ENCODE data around the gene IGSF21.

DNA sequence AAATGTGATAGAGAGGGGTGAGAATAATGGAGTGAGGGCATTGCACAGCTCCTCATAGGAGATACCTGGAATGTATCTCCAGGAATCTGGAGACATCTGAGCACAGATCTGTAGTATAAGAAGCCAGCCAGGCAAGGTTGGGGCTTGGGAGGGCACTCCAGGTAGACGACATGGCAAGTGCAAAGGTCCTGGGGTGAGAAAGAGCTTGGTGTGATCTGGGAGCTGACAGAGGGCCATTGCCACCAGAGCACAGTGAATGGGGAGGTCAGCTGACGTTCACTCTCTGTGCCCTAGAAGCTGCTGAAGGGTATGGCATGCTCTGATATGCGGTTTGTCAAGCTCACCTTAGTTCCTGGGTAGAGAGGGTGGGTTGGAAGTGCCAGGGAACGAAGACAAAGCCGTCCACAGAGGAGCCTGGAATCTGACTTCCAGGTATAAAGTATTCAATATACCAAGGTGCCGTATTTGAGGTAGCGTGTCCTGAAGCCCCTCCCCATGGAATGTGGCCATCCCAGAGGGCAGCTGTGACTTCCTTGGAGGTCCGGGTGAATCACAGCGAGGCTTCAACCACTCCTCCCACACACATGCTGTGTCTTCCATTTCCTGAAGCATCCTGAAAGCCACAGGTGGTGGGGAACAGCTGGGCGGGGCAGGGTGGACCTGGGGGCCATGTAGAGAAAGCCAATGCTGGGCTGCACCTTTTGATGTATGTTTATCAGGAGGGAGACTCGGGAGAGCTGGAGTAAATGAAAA lies 190.5 kb downstream of the IGSF21 start:
- TF ChIP-seq POLR2A (IDR thresholded peaks at IDR 0.05) = no peak
- TF ChIP-seq, protein P1, sequence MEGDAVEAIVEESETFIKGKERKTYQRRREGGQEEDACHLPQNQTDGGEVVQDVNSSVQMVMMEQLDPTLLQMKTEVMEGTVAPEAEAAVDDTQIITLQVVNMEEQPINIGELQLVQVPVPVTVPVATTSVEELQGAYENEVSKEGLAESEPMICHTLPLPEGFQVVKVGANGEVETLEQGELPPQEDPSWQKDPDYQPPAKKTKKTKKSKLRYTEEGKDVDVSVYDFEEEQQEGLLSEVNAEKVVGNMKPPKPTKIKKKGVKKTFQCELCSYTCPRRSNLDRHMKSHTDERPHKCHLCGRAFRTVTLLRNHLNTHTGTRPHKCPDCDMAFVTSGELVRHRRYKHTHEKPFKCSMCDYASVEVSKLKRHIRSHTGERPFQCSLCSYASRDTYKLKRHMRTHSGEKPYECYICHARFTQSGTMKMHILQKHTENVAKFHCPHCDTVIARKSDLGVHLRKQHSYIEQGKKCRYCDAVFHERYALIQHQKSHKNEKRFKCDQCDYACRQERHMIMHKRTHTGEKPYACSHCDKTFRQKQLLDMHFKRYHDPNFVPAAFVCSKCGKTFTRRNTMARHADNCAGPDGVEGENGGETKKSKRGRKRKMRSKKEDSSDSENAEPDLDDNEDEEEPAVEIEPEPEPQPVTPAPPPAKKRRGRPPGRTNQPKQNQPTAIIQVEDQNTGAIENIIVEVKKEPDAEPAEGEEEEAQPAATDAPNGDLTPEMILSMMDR (IDR thresholded peaks at IDR 0.05) = no peak
